Measurements from ENCODE around the gene TMEM165.
A peak's percentile ranks its signal among the peaks of the same experiment; 100 is the strongest.

- TF ChIP-seq, protein P1, sequence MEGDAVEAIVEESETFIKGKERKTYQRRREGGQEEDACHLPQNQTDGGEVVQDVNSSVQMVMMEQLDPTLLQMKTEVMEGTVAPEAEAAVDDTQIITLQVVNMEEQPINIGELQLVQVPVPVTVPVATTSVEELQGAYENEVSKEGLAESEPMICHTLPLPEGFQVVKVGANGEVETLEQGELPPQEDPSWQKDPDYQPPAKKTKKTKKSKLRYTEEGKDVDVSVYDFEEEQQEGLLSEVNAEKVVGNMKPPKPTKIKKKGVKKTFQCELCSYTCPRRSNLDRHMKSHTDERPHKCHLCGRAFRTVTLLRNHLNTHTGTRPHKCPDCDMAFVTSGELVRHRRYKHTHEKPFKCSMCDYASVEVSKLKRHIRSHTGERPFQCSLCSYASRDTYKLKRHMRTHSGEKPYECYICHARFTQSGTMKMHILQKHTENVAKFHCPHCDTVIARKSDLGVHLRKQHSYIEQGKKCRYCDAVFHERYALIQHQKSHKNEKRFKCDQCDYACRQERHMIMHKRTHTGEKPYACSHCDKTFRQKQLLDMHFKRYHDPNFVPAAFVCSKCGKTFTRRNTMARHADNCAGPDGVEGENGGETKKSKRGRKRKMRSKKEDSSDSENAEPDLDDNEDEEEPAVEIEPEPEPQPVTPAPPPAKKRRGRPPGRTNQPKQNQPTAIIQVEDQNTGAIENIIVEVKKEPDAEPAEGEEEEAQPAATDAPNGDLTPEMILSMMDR (IDR thresholded peaks at IDR 0.05; ENCODE audit: poor library complexity, severe bottlenecking): peak; percentile 95
- TF ChIP-seq EP300 (conservative IDR thresholded peaks at IDR 0.05; ENCODE audit: poor library complexity, severe bottlenecking) (peak; percentile 49), RAD21 (conservative IDR thresholded peaks at IDR 0.05) (peak; percentile 72)
- TF ChIP-seq, protein P2, sequence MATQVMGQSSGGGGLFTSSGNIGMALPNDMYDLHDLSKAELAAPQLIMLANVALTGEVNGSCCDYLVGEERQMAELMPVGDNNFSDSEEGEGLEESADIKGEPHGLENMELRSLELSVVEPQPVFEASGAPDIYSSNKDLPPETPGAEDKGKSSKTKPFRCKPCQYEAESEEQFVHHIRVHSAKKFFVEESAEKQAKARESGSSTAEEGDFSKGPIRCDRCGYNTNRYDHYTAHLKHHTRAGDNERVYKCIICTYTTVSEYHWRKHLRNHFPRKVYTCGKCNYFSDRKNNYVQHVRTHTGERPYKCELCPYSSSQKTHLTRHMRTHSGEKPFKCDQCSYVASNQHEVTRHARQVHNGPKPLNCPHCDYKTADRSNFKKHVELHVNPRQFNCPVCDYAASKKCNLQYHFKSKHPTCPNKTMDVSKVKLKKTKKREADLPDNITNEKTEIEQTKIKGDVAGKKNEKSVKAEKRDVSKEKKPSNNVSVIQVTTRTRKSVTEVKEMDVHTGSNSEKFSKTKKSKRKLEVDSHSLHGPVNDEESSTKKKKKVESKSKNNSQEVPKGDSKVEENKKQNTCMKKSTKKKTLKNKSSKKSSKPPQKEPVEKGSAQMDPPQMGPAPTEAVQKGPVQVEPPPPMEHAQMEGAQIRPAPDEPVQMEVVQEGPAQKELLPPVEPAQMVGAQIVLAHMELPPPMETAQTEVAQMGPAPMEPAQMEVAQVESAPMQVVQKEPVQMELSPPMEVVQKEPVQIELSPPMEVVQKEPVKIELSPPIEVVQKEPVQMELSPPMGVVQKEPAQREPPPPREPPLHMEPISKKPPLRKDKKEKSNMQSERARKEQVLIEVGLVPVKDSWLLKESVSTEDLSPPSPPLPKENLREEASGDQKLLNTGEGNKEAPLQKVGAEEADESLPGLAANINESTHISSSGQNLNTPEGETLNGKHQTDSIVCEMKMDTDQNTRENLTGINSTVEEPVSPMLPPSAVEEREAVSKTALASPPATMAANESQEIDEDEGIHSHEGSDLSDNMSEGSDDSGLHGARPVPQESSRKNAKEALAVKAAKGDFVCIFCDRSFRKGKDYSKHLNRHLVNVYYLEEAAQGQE (IDR thresholded peaks at IDR 0.05; ENCODE audit: borderline replicate concordance): peak; percentile 17
Measured at GRCh38 chr4:55345980-55346850, 49.5 kb upstream of the TMEM165 start, which contains the start of gene SRD5A3.
